Stomach (tissue), 9 donors: Measurements from ENCODE around the gene TANGO6. TPM values are rescaled to one million over a fixed set of nuclear protein-coding genes. Genes with fewer than 3 reads are reported as not detected.
A peak's percentile ranks its signal among the peaks of the same experiment; 100 is the strongest.

ENCODE experiments used
- DNase-seq, 2 donors: peaks; one replicate each; pipeline versions ENCODE4 v3.0.0 to v3.0.0-alpha.2; 2013 to 2019
- H3K27ac ChIP-seq, 5 donors: fragments of 200-600 bp in 4 of 5; sonication (generic) in 4 of 5; one replicate each; pipeline ENCODE4 v1.5.1; 2013 to 2019; ENCODE audit warnings: mild to moderate bottlenecking in 1 of 5, moderate library complexity in 1 of 5
- H3K27me3 ChIP-seq, 3 donors: fragments of 200-600 bp; sonication (generic); one replicate each; pipeline ENCODE4 v1.5.1; 2017 to 2019; ENCODE audit warnings: mixed run types in 1 of 3
- H3K36me3 ChIP-seq, 4 donors: fragments of 200-600 bp; sonication (generic); 1 replicate in 3 of 4; 2 replicates in 1 of 4; pipeline ENCODE4 v1.5.1; 2016 to 2019
- H3K4me1 ChIP-seq, 4 donors: fragments of 200-600 bp; sonication (generic); one replicate each; pipeline ENCODE4 v1.5.1; 2016 to 2019
- H3K4me3 ChIP-seq, 4 donors: fragments of 200-600 bp; sonication (generic) in 3 of 4; one replicate each; pipeline ENCODE4 v1.5.1; 2016 to 2019; ENCODE audit warnings: mild to moderate bottlenecking in 1 of 4
- H3K9me3 ChIP-seq, 4 donors: fragments of 200-600 bp; sonication (generic); one replicate each; pipeline ENCODE4 v1.5.1; 2016 to 2019
- CTCF ChIP-seq, 7 experiments: fragments of 450-650 bp in 4 of 7; fragments of 200-600 bp in 3 of 7; sonication (generic) in 3 of 7; IDR thresholded peaks; one replicate each; pipeline ENCODE4 v1.5.1; 2016 to 2019; ENCODE audit warnings: antibody characterized with exemption in 7 of 7, control low read depth in 2 of 7, mild to moderate bottlenecking in 1 of 7
- EP300 ChIP-seq: sonication (generic); formaldehyde crosslinking; IDR thresholded peaks from one replicate; pipeline ENCODE4 v1.6.1; 2017; ENCODE audit warnings: antibody characterized with exemption
- POLR2A ChIP-seq, 4 donors: fragments of 450-650 bp; IDR thresholded peaks; one replicate each; pipeline ENCODE4 v1.6.1; 2016; ENCODE audit warnings: antibody characterized with exemption in 4 of 4, control low read depth in 2 of 4, mild to moderate bottlenecking in 1 of 4, moderate library complexity in 1 of 4
- POLR2AphosphoS5 ChIP-seq, 3 donors: sonication (generic); formaldehyde crosslinking; IDR thresholded peaks; one replicate each; pipeline ENCODE4 v1.6.1; 2016; ENCODE audit warnings: antibody characterized with exemption in 3 of 3
- WGBS, 5 donors: extraction: QIAGEN DNeasy Blood & Tissue Kit in 3 of 5; methylation state at CpG; one replicate each; pipeline versions ENCODE4 v1.1.5 to v1.1.7; 2013 to 2018; 5-methylcytosine and 5-hydroxymethylcytosine counted together
- intact Hi-C: fragments of 100-400 bp; cut with DNase I; formaldehyde crosslinking; loops from one replicate; pipeline ENCODE4 v1.15.1; 2023; ENCODE audit warnings: low total_unique reads
- polyA plus RNA-seq, 3 donors: library from polyadenylated mRNA; stranded (reverse); fragments of 200-250 nt; gene quantifications; one replicate each; pipeline ENCODE4 v1.2.3, GENCODE V29; 2013
- total RNA-seq, 5 donors: library from RNA; depleted of rRNA; stranded (reverse); fragments of >200 nt; gene quantifications; one replicate each; pipeline versions ENCODE4 v1.1.0 to v1.2.3, GENCODE V29; 2014 to 2016
- donor health status: healthy with polysubstance abuse.
- donor health status: Bipolar disorder and iron deficiency.
- donor health status: healthy.

Gene TANGO6
- total and polyA plus RNA-seq, 8 donors, result 2.2 to 32.7 (median 11.4) TPM

GRCh38 chr16:68900009-68900408 is 56.7 kb downstream of the TANGO6 start:
- Histone ChIP-seq H3K4me3 (no peak overlapping the region), H3K27ac (no peak overlapping the region), H3K4me1 (peaks cover 0 to 12% (median 0%) of the 10 kb centered on the region in 4 donors), H3K9me3 (no peaks in the 10 kb centered on the region), H3K36me3 (peaks cover 0 to 24% (median 11%) of the 10 kb centered on the region in 4 donors), H3K27me3 (no peaks in the 10 kb centered on the region)
- DNase-seq, result no peak
- no peak for TF ChIP-seq POLR2AphosphoS5 (IDR thresholded peaks at IDR 0.05)
- no peak for TF ChIP-seq CTCF (IDR thresholded peaks at IDR 0.05)
- TF ChIP-seq POLR2A (IDR thresholded peaks at IDR 0.05), result no peak
- no peak for TF ChIP-seq EP300
- intact Hi-C loops, result loop anchor here (5.0 kb wide), 1 partner anchor 222 kb away; no protein-coding TSS in a partner anchor
- WGBS, 5 donors, result 80 to 93% (median 88%) methylated on average over 4 of the region's 4 CpGs

GRCh38 chr16:68902003-68902968 is 59.0 kb downstream of the TANGO6 start:
- Histone ChIP-seq H3K27ac (no peak overlapping the region), H3K27me3 (no peaks in the 10 kb centered on the region), H3K4me1 (peaks cover 0 to 12% (median 0%) of the 10 kb centered on the region in 4 donors), H3K36me3 (peaks cover 0 to 24% (median 11%) of the 10 kb centered on the region in 4 donors), H3K9me3 (no peaks in the 10 kb centered on the region), H3K4me3 (no peak overlapping the region)
- 24 to 37% (median 29%) methylated on average over 5 of the region's 5 CpGs for WGBS, 5 donors
- intact Hi-C loops, result loop anchor here (5.0 kb wide), 1 partner anchor 220 kb away; no protein-coding TSS in a partner anchor
- DNase-seq, result peak in 1 of 2 donors; percentile 80
- TF ChIP-seq CTCF (IDR thresholded peaks at IDR 0.05) (peak in 5 of 7 experiments; percentile 34 to 62 (median 51)), POLR2AphosphoS5 (IDR thresholded peaks at IDR 0.05) (no peak), POLR2A (IDR thresholded peaks at IDR 0.05) (no peak), EP300 (no peak)

GRCh38 chr16:68902969-68903345 is 59.6 kb downstream of the TANGO6 start:
- Histone ChIP-seq H3K36me3 (peaks cover 0 to 31% (median 18%) of the 10 kb centered on the region in 4 donors), H3K9me3 (no peaks in the 10 kb centered on the region)
- intact Hi-C loops, result loop anchor here (5.0 kb wide), 1 partner anchor 219 kb away; no protein-coding TSS in a partner anchor

More at GRCh38 chr16:68902969-68903345, 59.6 kb downstream of the TANGO6 start:
- Histone ChIP-seq H3K27me3 (no peaks in the 10 kb centered on the region), H3K27ac (no peak overlapping the region), H3K4me3 (no peak overlapping the region), H3K4me1 (peaks cover 0 to 12% (median 0%) of the 10 kb centered on the region in 4 donors)
- no peak for DNase-seq
- no peak for TF ChIP-seq POLR2AphosphoS5 (IDR thresholded peaks at IDR 0.05)
- no peak for TF ChIP-seq EP300
- TF ChIP-seq POLR2A (IDR thresholded peaks at IDR 0.05), result no peak
- no peak for TF ChIP-seq CTCF (IDR thresholded peaks at IDR 0.05)
- 66 to 95% (median 81%) methylated on average over 2 of the region's 2 CpGs for WGBS, 5 donors
